ENCODE measurements around the gene BGN.

The BGN gene

GRCh38 chrX:153468008-153468580, 26.7 kb upstream of the BGN start:
- DNase-seq (ENCODE audit: extremely low spot score) = no peak
- ChIA-PET POLR2A (interaction anchor here (0.6 kb wide), 1 partner anchor 116 kb away, joined by 3 read pairs; no protein-coding TSS in a partner anchor), CTCF (interaction anchor here (1.2 kb wide), 1 partner anchor 39 kb away, joined by 4 read pairs; no protein-coding TSS in a partner anchor)
- no peak for TF ChIP-seq CTCF (IDR thresholded peaks at IDR 0.05; ENCODE audit: control extremely low read depth, extremely low read depth, low read depth, missing control alignments)

GRCh38 chrX:153469811-153470410, 24.9 kb upstream of the BGN start:
- DNase-seq (ENCODE audit: extremely low spot score) = no peak
- ChIA-PET CTCF (interaction anchor here (0.6 to 3.7 kb wide), 13 partner anchors 9 to 528 kb away, joined by 3 to 21 read pairs (median 4); no protein-coding TSS in a partner anchor), POLR2A (no interaction called here)
- TF ChIP-seq CTCF (IDR thresholded peaks at IDR 0.05; ENCODE audit: control extremely low read depth, extremely low read depth, low read depth, missing control alignments) = no peak

GRCh38 chrX:153470411-153471363, 24.1 kb upstream of the BGN start, which contains the start of gene HAUS7:
TSS of gene HAUS7 (minus strand) at chrX:153470576. CDS start at chrX:153470557, 19 bp downstream.
- CTCF ChIA-PET = interaction anchor here (0.6 to 3.7 kb wide), 13 partner anchors 10 to 529 kb away, joined by 3 to 21 read pairs (median 4); no protein-coding TSS in a partner anchor

DNA sequence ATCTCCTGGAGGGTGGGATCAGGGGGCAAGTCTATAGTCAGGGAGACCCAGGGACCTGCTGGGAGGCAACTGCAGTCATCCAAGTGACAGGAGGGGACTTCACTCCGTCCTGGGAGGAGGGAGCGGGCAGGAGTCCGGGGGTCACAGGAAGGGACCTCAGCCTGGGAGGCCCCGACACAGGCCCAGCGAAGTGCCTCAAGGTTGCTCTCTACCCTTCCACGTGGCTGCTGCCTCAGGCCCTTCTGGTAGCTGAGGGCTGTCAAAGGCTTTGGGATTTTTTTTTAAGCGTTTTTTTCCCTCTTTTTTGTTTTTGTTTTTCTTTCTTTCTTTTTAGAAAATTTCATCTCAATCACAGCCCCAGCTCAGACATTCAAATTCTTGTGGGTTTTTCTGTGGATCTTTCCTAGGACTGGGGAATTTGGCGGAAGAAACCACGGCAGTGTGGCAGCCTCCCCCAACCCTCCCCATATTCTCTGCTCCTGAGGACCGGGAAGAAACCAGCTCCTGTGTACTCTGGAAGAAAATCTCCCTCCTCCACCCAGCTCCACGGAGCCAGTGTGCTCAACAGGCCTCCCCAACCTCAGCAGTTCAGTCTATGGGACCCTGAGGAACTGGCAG, 23.0 kb upstream of the BGN start:
- POLR2A ChIA-PET = no interaction called here

More at GRCh38 chrX:153470411-153471363, 24.1 kb upstream of the BGN start, which contains the start of gene HAUS7:
- peak; percentile 65 for TF ChIP-seq CTCF (IDR thresholded peaks at IDR 0.05; ENCODE audit: control extremely low read depth, extremely low read depth, low read depth, missing control alignments)
- POLR2A ChIA-PET = no interaction called here
- DNase-seq (ENCODE audit: extremely low spot score) = peak; percentile 93

DNA sequence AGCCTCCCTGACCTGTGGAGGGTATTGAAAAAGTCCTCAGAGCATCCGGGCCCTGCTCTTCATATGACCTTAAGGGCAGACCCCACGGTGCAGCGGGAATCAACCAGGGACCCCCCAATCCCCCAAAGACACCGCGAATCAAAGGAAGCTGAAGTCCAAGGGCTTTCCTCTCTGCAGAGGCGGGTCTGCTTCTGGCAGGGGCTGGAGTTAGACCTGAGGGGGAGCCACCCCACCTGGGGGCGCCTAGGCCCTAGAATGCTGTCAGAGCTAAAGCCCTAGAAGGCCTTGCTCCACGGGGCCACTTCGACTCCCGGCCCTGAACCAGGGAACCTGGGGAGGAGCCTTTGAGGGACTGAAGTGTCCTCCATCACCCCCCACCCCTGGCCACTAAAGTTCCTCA, 21.7 kb upstream of the BGN start:
- ChIA-PET POLR2A (no interaction called here), CTCF (interaction anchor here (0.9 to 3.7 kb wide), 2 partner anchors 15 to 34 kb away, joined by 4 to 15 read pairs; no protein-coding TSS in a partner anchor)
- TF ChIP-seq CTCF (IDR thresholded peaks at IDR 0.05; ENCODE audit: control extremely low read depth, extremely low read depth, low read depth, missing control alignments) = no peak
- no peak for DNase-seq (ENCODE audit: extremely low spot score)

More for the DNA sequence above, 23.0 kb upstream of the BGN start:
- TF ChIP-seq CTCF (IDR thresholded peaks at IDR 0.05; ENCODE audit: control extremely low read depth, extremely low read depth, low read depth, missing control alignments) = no peak
- CTCF ChIA-PET = interaction anchor here (1.3 to 3.7 kb wide), 8 partner anchors 12 to 530 kb away, joined by 3 to 21 read pairs (median 6); no protein-coding TSS in a partner anchor
- DNase-seq (ENCODE audit: extremely low spot score) = no peak

Data from GM10248 (cell line).